Naive thymus-derived CD8-positive, alpha-beta T cell (primary cell): ENCODE results near the gene PODXL2. TPM values are rescaled to one million over a fixed set of nuclear protein-coding genes. Genes with fewer than 3 reads are reported as not detected.

ENCODE experiments used
- ATAC-seq, 2 donors: fragments of 150-1000 bp; cut with Tn5 transposase in 1 of 2; sonication (Bioruptor Pico), chemical (Tn5 transposase) in 1 of 2; 1 replicate in 1 of 2; 2 replicates in 1 of 2; pipeline ENCODE4 v1.10.0; 2021; ENCODE audit warnings: mild to moderate bottlenecking in 2 of 2, moderate library complexity in 2 of 2
- POLR2A ChIA-PET: fragments of 350-600 bp; sonication (Branson Sonifier 250); formaldehyde crosslinking; loops from one replicate; lab custom pipeline; 2021; ENCODE audit warnings: antibody characterized with exemption; lab: Charles Lee
- DNase-seq, 10 donors: peaks; one replicate each; pipeline versions ENCODE4 v3.0.0 to v3.0.0-alpha.2; 2020 to 2022
- H3K27ac Mint-ChIP-seq, 10 donors: one replicate each; pipeline ENCODE4 v1.8.0; 2020 to 2022; ENCODE audit warnings: mild to moderate bottlenecking in 10 of 10, mixed read lengths in 10 of 10, moderate library complexity in 4 of 10, inconsistent platforms in 1 of 10
- H3K27me3 Mint-ChIP-seq, 5 donors: one replicate each; pipeline ENCODE4 v1.8.0; 2021 to 2022; ENCODE audit warnings: mixed read lengths in 5 of 5
- H3K36me3 Mint-ChIP-seq, 3 donors: one replicate each; pipeline ENCODE4 v1.8.0; 2020 to 2022; ENCODE audit warnings: mixed read lengths in 3 of 3, mild to moderate bottlenecking in 2 of 3, inconsistent platforms in 1 of 3
- H3K4me1 Mint-ChIP-seq, 4 donors: one replicate each; pipeline ENCODE4 v1.8.0; 2021 to 2022; ENCODE audit warnings: mixed read lengths in 4 of 4
- H3K4me3 Mint-ChIP-seq, 10 donors: one replicate each; pipeline ENCODE4 v1.8.0; 2020 to 2022; ENCODE audit warnings: mild to moderate bottlenecking in 10 of 10, mixed read lengths in 10 of 10, moderate library complexity in 6 of 10, inconsistent platforms in 1 of 10
- H3K9me3 Mint-ChIP-seq, 9 donors: one replicate each; pipeline ENCODE4 v1.8.0; 2020 to 2022; ENCODE audit warnings: mixed read lengths in 9 of 9, mild to moderate bottlenecking in 3 of 9, inconsistent platforms in 1 of 9, moderate library complexity in 1 of 9
- polyA plus RNA-seq, 3 donors: library from polyadenylated mRNA; unstranded; fragments of 300-500 nt; fragmentation: Illumina TruSeq; gene quantifications; one replicate each; pipeline ENCODE4 v1.2.3, GENCODE V29; 2021
- total RNA-seq, 8 experiments: library from RNA in 2 of 8; stranded (reverse) in 2 of 8; gene quantifications; one replicate each; pipeline ENCODE4 v1.2.3 and lab custom pipeline; 2021 to 2026

The PODXL2 gene
- total and polyA plus RNA-seq, 5 experiments from 2014 or later: 0.66 to 4.1 (median 2.6) TPM

DNA sequence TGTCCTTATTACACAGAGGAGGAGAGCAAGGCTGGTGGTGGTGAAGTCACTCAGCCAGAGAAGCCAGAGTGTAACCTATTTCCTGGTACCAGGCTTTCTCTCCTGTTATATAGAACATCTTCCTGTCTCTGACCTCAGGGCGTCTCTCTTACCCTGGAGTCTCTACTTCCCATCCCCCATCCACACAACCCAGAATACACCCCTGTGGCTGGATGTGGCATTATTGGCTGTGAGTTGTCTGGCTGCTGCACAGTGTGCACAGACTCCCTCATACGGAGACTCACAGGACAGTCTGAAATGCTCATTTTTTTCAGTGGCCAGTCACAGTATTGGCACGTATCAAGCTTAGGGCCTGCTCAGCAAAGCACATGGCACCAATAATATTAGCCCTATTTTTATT is 8.6 kb downstream of the PODXL2 start:
- ATAC-seq (peak; percentile 63 to 81), DNase-seq (peak in 3 of 10 donors; percentile 5 to 32 (median 25))
- H3K27ac Mint-ChIP-seq: peak overlapping the region in 2 of 10 donors; percentile 11 to 43
- peaks cover 0 to 2% (median 0%) of the 10 kb centered on the region in 3 donors for H3K36me3 Mint-ChIP-seq
- no peaks in the 10 kb centered on the region for H3K9me3 Mint-ChIP-seq
- H3K4me1 Mint-ChIP-seq: peaks cover 7 to 11% (median 10%) of the 10 kb centered on the region in 4 donors
- POLR2A ChIA-PET: no interaction called here
- H3K27me3 Mint-ChIP-seq: peaks cover 7 to 28% (median 14%) of the 10 kb centered on the region in 5 donors
- H3K4me3 Mint-ChIP-seq: no peak overlapping the region

DNA sequence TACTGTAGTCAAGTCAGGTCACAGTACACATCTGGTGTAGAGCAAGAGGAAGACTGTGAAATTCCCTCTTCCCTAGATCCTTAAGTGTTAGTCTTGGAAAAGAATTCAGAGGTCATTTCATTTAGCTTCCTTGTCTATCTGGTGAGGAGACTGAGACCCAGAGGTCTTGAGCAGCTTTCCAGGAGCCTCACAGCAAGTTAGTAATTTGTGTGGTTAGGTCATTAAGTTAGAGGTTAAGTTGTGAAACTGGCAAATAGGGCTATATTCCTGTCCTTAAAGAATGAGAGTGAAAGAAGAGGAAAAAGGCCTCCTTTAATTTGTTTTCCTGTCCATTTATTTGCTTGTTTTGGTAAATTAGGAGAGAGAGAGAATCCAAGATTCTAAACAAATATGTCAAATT is 9.0 kb downstream of the PODXL2 start:
- Mint-ChIP-seq H3K9me3 (no peaks in the 10 kb centered on the region), H3K4me1 (peaks cover 7 to 11% (median 10%) of the 10 kb centered on the region in 4 donors), H3K27me3 (peaks cover 6 to 28% (median 14%) of the 10 kb centered on the region in 5 donors), H3K36me3 (peaks cover 0 to 2% (median 0%) of the 10 kb centered on the region in 3 donors), H3K4me3 (no peak overlapping the region), H3K27ac (peak overlapping the region in 2 of 10 donors; percentile 11 to 43)
- DNase-seq (no peak), ATAC-seq (no peak)
- POLR2A ChIA-PET: no interaction called here

DNA sequence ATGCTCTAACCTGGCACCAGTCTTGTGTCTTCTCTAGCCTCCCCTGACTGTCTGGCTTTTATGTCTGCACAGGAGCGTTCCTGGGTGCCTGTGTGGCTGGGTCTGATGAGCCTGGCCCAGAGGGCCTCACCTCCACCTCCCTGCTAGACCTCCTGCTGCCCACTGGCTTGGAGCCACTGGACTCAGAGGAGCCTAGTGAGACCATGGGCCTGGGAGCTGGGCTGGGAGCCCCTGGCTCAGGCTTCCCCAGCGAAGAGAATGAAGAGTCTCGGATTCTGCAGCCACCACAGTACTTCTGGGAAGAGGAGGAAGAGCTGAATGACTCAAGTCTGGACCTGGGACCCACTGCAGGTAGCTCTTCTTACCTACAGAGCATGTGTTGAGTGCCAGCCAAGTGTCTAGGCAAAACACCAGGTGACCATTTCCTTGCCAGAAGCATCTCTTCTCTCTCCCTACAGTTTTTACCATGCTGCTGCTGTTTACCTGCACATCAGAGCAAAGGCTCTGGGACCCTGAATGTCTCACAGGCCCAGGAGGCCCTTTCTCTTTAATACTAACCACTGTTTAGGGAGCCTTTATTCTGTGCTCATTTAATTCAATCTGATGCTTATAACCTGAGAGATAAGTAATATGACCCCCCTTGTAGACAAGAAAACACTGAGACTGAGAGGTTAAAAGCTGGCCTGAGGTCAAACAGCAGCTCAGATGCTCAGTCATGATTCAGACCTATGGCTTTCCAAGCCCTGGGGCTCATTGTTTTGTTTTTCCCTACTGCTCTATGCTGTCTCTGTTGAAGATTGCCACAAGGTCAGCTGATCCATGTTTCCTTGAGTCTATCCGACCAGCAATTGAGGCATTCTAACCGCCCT is 10.4 kb downstream of the PODXL2 start:
- H3K36me3 Mint-ChIP-seq: peaks cover 0 to 2% (median 0%) of the 10 kb centered on the region in 3 donors
- H3K4me1 Mint-ChIP-seq: peaks cover 4 to 11% (median 10%) of the 10 kb centered on the region in 4 donors
- H3K27me3 Mint-ChIP-seq: peaks cover 4 to 17% (median 6%) of the 10 kb centered on the region in 5 donors
- H3K4me3 Mint-ChIP-seq: no peak overlapping the region
- ATAC-seq (no peak), DNase-seq (no peak)
- no peaks in the 10 kb centered on the region for H3K9me3 Mint-ChIP-seq
- peak overlapping the region in 1 of 10 donors; percentile 25 for H3K27ac Mint-ChIP-seq
- POLR2A ChIA-PET: no interaction called here

DNA sequence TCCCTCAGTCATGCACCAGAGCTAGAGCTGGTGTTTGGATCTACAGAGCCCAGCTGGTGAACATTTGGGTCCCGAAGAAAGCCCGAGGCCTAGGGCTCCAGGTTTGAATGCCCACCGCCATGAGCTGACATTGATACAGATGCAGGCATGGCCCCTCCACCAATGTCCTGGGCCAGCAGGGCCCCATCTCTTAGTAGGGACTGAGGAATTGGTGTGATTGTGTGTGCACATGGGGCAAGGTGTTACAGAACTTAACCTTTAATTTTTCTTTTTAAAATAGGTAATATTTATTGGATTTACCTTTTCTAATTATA is 11.0 kb downstream of the PODXL2 start:
- peaks cover 0 to 2% (median 0%) of the 10 kb centered on the region in 3 donors for H3K36me3 Mint-ChIP-seq
- no peaks in the 10 kb centered on the region for H3K9me3 Mint-ChIP-seq
- no peak overlapping the region for H3K27ac Mint-ChIP-seq
- H3K4me1 Mint-ChIP-seq: peaks cover 4 to 11% (median 10%) of the 10 kb centered on the region in 4 donors
- DNase-seq (no peak), ATAC-seq (no peak)
- H3K27me3 Mint-ChIP-seq: peaks cover 2 to 12% (median 2%) of the 10 kb centered on the region in 5 donors
- POLR2A ChIA-PET: no interaction called here
- no peak overlapping the region for H3K4me3 Mint-ChIP-seq

DNA sequence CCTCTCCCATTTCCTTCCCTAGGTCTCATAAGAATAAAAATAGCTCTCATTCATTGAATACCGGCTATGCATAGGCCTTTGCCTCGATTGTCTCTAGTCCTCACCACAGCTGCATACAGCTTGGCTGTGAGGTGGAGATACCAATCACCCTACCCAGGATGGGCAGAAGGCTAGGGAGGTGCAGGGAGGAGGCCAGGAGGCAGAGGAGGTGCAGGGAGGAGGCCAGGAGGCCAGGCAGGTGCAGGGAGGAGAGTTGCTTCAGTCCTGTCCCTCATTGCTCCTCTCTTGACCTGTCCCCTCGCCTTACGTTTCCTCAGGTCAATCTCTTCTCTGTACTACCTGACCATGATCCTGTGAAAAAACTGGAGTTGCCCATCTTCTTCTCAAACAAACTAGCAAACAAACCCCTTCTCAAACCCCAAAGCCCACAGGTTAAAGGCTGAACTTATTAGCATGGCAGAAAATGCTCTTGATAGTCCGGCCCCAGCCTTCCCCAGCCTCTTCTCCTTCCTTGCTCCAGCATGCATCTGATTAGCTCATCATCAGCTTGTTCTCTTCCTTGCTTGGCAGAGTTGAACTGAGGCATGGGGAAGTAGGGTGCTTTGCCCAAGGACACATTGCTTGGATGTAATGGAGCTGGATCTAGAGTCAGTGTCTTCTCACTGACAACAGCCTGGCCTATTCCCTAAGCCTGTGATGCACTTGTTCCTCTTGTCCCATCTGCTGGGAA is 15.8 kb downstream of the PODXL2 start:
- peak overlapping the region in 1 of 10 donors; percentile 45 for H3K4me3 Mint-ChIP-seq
- POLR2A ChIA-PET: no interaction called here
- H3K36me3 Mint-ChIP-seq: no peaks in the 10 kb centered on the region
- peaks cover 0 to 2% (median 0%) of the 10 kb centered on the region in 4 donors for H3K4me1 Mint-ChIP-seq
- no peaks in the 10 kb centered on the region for H3K9me3 Mint-ChIP-seq
- DNase-seq (no peak), ATAC-seq (no peak)
- H3K27ac Mint-ChIP-seq: peak overlapping the region in 1 of 10 donors; percentile 74
- H3K27me3 Mint-ChIP-seq: no peaks in the 10 kb centered on the region

DNA sequence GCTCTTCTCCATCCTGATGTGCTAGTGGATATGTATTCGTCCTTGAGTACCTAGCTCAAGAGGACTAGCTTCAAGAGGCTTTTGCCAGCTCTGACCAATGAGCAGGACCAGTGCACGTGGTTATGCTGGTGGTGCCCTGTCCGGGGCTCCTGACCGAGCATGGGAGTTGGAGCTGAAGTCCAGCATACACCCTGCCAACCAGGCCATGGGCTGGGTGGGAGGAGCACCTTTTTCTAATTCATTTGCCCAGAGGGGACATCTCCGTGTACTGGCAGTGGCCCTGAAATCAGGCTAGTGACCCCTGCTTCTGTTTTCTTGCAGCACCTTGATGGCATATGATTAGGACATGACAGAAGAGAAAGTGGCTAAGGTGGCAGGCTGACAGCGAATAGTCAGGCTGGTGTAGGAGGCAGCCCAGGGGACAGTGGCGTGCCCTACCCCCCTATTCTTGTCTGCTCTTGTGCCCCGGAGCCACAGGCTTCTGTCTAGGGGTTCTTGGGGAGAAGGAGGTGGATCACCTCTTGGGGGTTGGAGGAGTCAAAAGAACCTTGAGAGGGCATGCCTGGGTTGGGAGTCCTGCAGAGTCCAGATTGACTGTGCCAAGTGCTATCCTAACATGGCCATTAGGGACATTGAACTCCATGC is 16.5 kb downstream of the PODXL2 start:
- Mint-ChIP-seq H3K27ac (no peak overlapping the region), H3K27me3 (peaks cover 0 to 2% (median 0%) of the 10 kb centered on the region in 5 donors), H3K4me1 (peaks cover 0 to 2% (median 0%) of the 10 kb centered on the region in 4 donors), H3K9me3 (no peaks in the 10 kb centered on the region), H3K4me3 (no peak overlapping the region), H3K36me3 (no peaks in the 10 kb centered on the region)
- no peak for DNase-seq
- ATAC-seq: no peak
- POLR2A ChIA-PET: no interaction called here

DNA sequence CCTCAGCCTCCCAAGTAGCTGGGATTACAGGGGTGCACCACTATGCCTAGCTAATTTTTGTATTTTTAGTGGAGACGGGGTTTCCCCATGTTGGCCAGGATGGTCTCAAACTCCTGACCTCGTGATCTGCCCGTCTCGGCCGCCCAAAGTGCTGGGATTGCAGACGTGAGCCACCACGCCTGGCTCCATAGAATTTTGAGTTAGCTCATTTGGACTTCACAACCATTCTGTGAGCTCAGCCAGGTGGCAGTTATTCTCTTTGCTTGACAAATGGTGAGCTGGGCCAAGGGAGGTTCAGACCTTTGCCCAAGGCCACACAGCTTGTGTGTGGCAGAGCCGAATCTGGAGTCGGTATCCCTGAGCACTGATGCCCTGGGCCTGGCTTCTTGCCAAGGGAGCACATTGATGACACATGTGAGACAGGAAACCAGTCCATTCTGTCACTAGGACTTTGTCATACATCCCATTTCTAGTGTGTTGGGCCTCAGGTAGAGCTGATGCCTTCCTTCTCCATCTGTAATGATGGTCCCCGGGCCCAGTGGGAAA is 17.6 kb downstream of the PODXL2 start:
- no peaks in the 10 kb centered on the region for H3K9me3 Mint-ChIP-seq
- no peak overlapping the region for H3K27ac Mint-ChIP-seq
- ATAC-seq (no peak), DNase-seq (no peak)
- no peak overlapping the region for H3K4me3 Mint-ChIP-seq
- H3K27me3 Mint-ChIP-seq: peaks cover 0 to 2% (median 0%) of the 10 kb centered on the region in 5 donors
- POLR2A ChIA-PET: interaction anchor here (0.6 to 0.7 kb wide), 2 partner anchors 34 to 56 kb away, joined by 3 to 4 read pairs; no protein-coding TSS in a partner anchor
- H3K36me3 Mint-ChIP-seq: no peaks in the 10 kb centered on the region
- peaks cover 0 to 2% (median 0%) of the 10 kb centered on the region in 4 donors for H3K4me1 Mint-ChIP-seq

DNA sequence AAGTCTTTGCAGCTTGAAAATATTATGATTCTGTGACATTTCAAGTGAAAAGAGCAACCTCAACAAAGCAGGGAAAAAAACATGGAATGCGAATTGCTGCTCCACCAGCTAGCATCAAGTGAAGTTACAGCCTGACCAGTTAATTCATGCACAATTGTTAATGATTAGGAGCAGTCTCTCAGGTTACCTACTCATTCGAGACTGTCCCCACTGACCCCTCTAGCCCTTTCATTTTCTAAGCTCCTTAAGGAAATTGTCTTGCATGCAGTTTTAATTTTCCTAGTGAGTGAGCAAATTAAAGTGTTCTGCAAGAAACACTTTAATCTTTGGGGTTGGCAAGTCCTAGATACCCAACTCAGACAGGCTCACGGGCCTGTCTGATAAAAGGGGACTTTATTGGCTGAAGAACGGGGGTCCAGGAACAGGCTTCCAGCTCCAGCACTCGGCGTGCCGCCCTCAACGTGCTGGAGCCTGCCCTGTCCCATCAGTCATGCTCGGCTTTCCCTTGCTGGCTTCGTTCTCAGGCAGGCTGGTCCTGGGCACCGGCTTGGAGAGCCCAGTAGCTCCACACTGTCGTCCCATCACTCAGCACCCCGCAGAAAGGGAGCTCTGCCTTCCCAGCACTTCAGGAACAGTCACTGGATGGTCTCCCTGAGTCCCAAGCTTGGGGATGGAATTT is 18.3 kb downstream of the PODXL2 start:
- POLR2A ChIA-PET: interaction anchor here (0.6 kb wide), 1 partner anchor 56 kb away, joined by 3 read pairs; no protein-coding TSS in a partner anchor
- Mint-ChIP-seq H3K9me3 (no peaks in the 10 kb centered on the region), H3K27me3 (peaks cover 0 to 2% (median 0%) of the 10 kb centered on the region in 5 donors), H3K36me3 (no peaks in the 10 kb centered on the region), H3K4me3 (no peak overlapping the region), H3K27ac (no peak overlapping the region), H3K4me1 (peaks cover 0 to under 1% (median 0%) of the 10 kb centered on the region in 4 donors)
- ATAC-seq: no peak
- no peak for DNase-seq

DNA sequence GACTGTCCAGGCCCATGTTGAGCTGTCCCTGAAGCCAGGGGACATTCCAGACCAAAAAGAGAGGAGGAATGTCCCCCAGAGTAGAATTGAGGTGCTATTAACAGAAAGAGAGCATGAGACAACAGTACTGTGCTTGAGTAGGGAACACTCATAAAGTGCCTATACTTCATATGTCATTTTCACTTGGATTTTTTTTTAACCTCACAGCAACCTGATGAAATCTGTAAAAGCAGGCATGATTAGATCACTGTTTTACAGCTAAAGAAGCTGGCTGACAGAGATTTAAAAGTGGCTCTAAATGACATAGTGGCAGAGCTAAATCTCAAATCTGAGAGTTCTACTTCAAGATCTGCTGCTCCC is 18.8 kb downstream of the PODXL2 start:
- Mint-ChIP-seq H3K27ac (no peak overlapping the region), H3K9me3 (no peaks in the 10 kb centered on the region), H3K36me3 (no peaks in the 10 kb centered on the region), H3K4me3 (no peak overlapping the region), H3K4me1 (no peaks in the 10 kb centered on the region), H3K27me3 (peaks cover 0 to 2% (median 0%) of the 10 kb centered on the region in 5 donors)
- POLR2A ChIA-PET: no interaction called here
- ATAC-seq (no peak), DNase-seq (no peak)

DNA sequence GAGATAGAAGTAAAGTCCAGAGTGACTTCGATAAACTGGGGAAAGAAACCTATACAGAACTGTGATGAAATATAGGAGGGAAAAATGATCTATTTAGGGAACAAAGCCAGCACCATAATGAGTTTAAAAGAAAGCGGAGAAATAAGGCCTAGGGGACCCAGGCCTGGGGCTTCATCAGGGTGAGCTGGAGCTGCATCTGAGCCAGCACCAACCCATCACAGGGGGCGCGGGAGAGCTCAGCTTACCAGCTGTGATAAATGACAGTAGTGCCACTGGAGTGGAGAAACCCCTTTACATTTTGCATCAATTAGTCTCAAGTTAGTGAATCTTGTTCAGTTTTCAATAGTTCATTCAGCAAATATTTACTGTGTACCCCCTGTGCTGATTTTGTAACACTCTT is 21.3 kb downstream of the PODXL2 start:
- no peak for DNase-seq
- Mint-ChIP-seq H3K27me3 (peaks cover 0 to 2% (median 0%) of the 10 kb centered on the region in 5 donors), H3K4me3 (no peak overlapping the region), H3K4me1 (no peaks in the 10 kb centered on the region), H3K27ac (no peak overlapping the region), H3K9me3 (no peaks in the 10 kb centered on the region), H3K36me3 (no peaks in the 10 kb centered on the region)
- POLR2A ChIA-PET: no interaction called here
- no peak for ATAC-seq

DNA sequence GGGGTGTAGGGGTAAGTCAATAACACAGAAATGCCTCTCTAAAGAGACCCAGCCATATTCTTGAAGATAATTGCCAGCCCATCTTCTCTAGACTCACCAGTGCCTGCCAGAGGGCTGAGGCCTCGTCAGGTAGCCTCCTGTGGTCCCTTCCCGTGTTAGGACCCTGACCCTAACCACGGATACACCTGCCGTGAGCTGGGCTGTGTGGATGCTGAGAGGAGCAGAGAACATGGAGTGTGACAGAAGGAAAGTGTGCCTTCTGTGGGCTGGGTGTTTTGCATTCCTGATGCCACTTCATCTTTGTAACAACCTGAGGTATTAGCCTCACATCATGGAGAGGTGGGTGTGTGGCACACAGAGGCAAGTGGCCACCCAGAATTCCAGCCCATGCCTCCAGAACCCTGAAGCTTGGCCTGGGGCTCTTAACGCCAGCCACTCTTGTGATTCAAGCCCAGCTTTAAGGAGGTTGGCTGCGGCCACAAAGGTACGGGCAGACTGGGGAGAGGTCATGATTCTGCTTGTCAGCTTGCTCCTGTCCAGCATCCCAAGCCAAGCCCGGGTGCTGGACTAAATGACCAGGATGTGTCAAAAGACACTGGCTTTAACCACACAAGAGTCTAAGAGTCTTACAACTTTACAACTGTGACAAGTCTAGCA is 22.7 kb downstream of the PODXL2 start:
- no peak overlapping the region for H3K4me3 Mint-ChIP-seq
- peaks cover 0 to 2% (median 0%) of the 10 kb centered on the region in 5 donors for H3K27me3 Mint-ChIP-seq
- DNase-seq (no peak), ATAC-seq (no peak)
- H3K4me1 Mint-ChIP-seq: no peaks in the 10 kb centered on the region
- H3K27ac Mint-ChIP-seq: no peak overlapping the region
- no peaks in the 10 kb centered on the region for H3K9me3 Mint-ChIP-seq
- no peaks in the 10 kb centered on the region for H3K36me3 Mint-ChIP-seq
- POLR2A ChIA-PET: no interaction called here
